ENCODE results near the gene MCRS1.
"Not testable (repeated sequence)": the region's sequence is repeated elsewhere in the genome, so short reads cannot be mapped to it uniquely, and the experiment has no call there.

MCRS1 gene

DNA sequence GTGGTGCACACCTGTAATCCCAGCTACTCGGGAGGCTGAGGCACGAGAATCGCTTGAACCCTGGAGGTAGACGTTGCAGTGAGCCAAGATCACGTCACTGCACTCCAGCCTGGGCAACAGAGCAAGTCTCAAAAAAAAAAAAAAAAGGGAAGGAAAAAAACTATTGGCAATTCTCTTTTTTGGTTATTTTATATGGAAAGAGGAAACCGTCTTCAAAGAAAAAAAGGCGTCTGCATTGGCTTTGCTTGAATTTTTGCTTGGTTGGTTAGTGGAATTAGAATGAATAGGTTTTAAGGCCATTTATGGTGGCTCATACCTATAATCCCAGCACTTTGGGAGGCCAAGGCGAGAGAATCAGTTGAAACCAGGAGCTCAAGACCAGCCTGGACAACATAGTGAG lies 58.3 kb downstream of the MCRS1 start:
- not testable (repeated sequence) for DNase-seq

Data from NCI-H524 treated with DMSO at 0.1 percent for 48 hours (cell line).